Measurements from ENCODE around the gene DLG1.

Gene DLG1

DNA sequence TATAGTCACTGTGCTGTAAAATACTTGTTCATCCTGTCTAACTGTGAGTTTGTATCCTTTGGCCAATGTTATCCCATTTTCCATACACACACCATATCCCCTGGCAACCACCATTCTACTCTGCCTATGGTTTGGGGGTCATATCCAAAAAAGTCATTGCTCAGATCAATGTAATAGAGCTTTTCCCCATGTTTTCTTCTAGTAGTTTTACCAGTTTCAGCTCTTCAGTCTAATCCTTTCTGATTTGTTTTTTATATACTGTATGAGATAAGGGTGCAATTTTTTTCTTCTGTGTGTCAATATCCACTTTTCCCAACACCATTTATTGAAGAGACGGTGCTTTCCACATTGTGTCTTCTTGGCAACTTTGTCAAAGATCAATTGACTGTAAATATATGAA is 14.0 kb upstream of the DLG1 start:
- no peak for DNase-seq

DNA sequence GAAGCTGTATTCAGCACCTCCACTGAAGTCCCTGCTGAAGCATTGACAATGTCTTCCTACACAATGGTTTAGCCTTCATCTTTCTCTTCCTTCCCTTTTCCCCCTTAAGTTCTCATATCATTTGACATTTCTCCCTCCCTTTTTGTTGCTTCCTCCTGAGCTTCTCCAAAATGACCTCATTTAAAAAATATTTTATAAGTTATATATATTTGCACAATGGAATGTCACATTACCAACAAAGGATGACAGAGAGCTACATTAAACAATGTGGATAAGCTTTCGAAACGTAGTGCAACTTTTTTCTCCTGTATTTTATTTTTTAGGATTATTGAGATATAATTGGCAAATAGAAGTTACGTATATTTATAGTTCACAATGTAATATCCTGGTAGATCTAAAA is 13.2 kb upstream of the DLG1 start:
- DNase-seq: no peak

DNA sequence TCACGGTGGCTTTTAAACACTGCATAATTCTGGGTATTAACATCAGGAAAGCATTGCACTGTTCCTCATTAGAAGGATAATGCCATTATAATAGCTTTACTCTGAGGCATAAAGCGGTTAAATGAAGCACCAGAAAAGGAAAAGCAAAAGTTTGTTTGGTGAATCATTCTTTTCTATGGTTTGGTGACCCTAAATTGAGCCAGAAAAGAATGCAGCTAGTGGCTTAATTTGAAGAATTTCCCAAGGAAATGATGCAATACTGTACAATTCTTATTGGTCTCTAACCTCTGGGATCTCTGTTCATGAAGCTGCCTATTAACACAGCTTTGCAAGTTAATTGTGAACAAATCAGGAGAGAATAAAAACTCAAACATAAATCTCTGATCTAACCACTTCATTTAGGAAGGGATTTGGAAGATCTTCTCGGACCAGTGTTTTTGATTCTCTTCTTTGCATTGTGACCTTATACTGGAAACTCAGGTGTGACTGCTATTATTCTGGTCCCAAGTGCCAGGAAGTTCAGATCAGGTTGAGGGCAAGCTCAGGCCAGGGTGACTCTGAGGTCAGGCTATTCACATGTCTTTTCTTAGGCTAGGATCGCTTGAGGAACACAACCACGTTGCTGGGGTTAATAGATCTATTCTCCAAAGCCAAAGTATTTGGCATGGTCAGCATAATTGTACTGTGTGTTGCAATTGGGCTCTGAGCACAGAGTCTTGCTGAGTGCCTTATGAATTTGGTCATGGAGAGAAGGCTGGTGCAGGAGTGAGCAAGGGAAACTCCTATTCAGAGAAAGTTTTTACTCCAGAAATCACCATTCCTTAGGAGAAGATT is 11.3 kb upstream of the DLG1 start:
- no peak for DNase-seq

DNA sequence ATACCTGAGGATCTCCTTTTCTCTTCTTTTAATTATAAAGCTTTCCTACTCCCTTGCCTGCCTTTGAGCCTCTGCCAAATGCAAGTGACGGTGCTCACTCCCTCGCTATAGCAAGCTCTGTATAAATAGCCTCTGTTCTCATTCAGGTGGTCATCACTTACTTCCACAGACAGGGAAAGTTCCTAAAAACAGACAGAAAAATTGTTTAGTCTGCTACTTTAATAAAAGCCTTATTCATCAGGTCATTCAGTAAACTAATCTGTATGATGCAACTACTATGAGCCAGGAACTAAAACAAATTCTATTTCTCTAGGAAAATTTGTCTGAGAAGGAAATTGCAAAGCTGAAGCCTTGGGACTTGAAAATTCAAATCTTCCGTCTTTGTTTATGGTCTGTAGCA is 10.2 kb upstream of the DLG1 start:
- DNase-seq: no peak

DNA sequence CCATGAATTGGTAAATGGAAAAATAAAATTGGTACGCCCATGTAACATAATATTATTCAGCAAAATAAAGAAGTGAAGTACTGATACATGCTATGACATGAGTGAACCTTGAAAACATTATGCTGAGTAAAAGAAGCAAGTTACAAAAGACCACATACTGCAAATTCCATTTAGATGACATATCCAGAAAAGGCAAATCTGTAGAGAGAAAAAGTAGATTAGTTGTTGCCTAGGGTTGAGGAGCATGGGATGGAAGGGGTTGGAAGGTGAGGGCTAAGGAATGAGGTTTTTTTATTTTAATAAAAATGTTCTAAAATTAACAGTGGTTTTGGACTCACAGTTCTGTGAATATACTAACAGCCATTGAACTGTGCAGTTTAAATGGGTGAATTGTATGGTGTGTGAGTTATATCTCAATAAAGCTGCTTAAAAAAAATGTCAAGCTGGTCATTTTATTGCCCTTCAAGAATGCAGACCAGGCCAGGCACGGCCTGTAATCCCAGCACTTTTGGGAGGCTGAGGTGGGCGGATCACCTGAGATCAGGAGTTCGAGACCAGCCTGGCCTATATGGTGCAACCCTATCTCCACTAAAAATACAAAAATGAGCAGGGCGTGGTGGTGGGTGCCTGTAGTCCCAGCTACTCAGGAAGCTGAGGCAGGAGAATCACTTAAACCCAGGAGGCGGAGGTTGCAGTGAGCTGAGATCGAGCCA is 8.1 kb upstream of the DLG1 start:
- no peak for DNase-seq

DNA sequence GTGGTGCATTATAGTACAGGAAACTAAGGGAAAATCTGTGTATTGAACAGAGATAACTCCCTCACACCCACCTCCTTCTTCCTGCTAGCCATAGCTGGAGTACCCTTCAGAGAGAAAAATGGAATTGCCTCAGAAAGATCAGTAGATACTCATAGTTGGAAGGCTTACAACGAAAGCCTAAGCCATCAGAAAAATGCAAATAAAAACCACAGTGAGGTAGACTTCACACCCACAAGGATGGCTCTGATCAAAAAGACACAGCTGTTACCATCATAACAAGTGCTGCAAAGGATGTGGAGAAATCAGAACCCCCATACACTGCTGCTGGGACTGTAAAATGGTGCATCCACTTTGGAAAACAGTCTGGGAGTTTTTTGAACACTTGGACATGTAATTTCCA is 7.4 kb upstream of the DLG1 start:
- DNase-seq: peak; percentile 35

DNA sequence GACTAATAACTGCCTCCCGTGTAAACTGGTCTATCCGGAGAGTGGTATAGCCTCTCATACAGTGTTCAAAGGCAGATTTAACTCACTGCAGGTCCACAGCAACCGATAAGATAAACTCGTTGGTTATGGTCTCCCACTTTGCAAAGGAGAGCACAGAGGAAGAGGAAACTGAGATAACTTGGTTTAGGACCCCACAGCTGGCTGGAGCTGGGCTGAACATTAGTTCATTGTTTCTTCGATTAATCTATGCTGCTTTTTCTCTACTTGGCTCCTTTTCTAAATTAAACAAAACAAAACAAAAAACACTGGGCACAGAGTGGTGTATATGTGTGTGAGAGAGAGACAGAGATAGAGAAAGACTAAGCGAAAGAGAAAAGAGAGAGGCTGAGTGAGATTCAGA is 5.0 kb upstream of the DLG1 start:
- no peak for DNase-seq

DNA sequence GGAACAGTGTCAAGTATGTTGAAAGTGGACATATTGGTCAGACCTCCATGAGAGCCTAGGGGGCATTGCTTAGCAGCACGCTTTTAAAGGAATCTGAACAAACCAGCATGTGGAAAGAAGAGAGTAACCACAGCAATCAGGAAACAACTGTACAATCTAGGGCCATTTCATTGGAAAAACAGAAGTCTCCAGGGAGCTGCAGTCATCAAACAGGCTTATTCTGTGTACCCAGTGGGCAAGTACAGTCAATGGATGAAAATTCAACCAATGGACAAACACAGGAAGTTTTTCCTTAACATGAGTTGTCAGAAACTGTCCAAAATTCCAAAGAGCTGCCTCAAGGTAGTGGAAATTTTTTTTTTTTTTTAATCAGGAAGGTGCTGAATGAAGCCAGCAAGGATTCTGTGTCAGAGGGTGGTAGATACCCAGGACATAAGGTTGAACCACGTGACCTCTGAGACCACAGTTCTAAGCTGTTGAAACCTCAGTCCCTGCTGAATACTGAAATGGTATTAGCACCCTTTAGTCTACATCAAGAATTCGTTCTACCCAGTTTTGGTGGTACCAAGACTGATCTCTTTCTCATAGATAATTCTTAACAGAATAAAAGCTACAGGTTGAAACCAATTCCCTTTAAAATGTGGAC is 4.4 kb upstream of the DLG1 start:
- DNase-seq: peak; percentile 12

DNA sequence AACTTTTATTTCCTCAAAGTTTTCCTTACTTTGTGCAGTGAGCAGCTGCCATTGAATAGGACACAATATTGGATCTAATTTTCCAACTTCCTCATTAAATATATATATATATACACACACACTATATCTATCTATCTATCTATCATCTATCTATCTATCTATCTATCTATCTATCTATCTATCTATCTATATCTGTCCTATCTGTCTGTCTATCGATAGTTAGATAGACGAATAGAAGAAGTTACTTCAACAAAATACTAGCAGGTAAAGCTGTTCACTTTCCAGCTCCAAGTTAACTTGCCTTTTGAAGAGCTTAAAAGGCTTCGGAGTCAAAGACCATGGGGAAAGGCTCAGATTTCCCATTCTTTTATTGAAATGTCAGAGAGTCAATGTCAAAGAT is 3.6 kb upstream of the DLG1 start:
- no peak for DNase-seq

DNA sequence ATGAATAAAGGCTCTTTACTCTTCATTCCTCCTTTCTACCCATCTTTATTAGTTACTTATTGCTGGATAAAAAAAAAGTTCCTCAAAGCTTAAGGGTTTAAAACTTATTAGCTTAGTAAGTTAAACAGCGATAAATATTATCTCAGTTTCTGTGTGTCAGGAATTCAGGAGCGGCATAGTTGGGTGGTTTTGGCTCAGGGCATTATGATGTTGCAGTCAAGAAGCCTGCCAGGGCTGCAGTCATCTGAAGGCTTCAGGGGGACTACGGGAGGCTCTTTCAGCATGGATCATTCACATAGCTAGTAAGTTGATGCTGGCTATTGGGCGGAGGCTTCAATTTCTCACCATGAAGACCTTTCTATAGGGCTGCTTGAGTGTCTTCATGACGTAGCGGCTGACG is 1.9 kb upstream of the DLG1 start:
- no peak for DNase-seq

DNA sequence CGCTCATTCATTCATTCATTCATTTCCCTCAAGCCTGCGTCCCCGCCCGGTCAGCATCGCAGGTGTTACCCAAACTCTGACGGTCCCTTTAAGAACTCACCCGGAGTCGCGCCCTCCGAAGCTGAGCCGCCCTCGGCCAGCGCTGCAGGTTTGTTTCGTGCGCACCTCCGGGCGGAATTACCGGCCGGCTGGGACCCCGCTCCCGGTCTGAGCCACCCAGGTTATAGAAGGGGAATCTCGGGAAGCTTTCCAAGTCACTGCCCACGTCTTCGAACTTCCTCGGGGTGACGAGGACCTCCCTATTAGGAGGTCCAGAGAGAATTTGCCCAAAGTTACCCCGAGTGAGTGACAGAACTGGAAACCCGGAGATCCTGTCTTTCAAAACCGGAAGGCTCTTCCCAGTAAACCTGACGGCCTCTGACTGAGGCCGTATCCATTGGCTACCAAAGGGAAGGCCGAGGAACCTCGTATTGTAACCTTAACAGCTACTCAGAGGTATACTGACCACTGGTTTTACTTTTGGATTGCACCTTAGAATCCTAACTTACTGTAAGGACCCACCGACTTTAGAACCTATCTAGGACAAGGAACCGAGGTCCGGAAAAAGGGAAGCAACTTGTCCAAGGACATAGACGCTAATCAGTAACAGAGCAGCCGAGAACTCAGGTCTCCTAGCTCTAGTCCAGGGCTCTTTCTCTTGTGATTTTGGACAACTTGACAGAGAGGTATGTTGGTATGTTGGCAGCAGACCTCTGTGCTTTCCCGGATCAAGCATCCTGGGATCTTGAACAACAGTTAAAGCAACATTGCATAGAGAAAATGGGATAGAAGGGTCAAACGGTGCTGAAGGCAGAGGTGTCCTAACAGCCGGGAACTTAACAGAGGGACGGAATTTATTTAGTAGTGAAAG is 788 bp upstream of the DLG1 start:
- no peak for DNase-seq

DNA sequence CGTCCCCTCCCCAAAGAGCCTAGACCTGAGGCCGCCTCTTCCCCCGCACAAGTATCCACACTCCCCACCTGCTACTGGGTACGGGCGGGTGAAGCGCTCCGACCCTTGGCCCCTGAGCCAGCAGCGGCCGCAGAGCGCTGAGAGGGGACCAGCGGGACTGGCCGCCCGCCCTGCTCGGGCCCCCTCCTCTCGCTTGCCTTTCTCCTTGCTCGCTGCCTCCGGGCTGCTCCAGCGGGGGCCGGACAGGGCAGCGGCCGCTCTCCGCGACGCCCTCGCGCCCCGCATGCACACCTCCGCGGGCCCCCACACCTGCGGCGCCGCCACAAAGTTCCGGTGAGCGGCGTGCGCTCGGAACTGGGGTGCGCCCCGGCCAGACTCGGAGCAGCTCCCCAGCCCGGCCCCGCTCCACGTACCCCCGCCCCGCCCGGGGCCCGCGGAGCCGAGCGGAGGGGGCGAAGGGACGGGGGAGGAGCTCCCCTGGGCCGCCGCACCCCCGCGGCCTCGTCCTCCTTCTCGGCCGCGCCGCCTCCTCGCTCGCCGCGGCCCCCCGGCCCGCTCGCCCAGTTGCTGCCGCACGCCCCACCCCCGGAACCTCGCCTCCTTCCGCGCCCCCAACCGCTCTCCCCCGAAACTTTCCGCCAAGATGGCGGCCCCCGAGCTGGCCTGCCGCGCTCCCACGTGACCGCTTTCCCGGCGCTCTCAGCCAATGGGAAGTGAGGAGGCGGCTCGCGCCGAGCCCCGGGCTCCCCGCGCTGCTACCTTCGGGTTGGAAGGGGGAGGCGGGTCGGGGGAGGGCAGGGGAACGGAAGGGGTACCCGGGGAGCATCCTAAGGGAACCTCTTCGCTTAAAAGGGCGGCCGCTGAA is 704 bp downstream of the DLG1 start:
- peak; percentile 92 for DNase-seq

DNA sequence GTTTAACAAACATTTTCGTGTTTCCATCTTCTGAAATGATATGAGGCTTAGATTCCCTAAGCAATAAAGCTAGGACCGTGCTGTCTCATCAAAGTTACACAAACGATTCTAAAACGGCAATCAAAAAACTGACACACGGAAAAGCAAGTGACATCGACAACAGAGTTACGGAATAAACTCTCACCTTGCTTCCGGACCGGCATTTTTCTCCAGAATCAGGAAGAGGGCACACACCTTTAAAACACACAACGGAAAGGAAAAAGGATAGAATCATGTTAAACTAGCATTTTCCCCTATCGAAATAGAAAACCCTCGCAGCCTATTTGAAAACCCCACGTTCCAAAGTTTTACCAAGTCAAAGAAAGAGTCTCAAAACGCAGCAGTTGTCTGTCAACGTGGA is 1.4 kb downstream of the DLG1 start:
- DNase-seq: peak; percentile 9

DNA sequence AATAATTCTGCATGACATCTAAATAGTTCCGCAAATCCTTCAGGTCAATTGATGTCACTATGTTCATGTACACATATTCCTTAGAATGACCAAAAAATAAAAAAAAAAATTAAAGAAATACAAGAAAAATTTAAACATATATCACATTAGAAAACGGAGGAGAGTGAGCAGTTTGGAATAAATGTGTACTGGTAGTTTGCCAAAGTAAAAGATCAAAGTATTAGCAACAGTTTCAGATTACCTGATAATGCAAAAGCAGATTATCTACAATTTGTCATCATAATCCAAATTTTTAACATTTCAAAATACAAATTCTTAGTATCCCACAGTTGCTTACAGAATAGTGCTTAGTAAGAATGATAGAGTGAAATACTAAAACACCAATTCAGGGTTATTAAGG is 1.9 kb downstream of the DLG1 start:
- DNase-seq: no peak

DNA sequence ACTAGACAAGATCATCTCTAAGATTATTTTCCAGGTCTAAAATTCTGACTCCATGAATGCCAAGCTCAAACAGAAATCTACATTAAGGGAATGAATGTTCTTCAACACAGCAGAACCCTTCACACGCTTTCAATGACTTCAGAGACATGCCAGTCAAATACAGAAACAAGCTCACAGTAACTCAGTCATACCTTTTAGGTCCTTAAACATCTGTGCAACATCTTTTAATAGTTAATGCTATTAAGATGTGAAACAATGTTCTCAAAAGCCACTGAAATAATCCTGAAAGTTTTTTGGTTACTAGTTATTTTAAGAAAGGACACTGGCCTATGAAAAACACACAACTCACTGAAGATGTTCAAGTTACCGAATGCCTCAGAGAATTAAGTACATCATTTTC is 2.5 kb downstream of the DLG1 start:
- DNase-seq: no peak

DNA sequence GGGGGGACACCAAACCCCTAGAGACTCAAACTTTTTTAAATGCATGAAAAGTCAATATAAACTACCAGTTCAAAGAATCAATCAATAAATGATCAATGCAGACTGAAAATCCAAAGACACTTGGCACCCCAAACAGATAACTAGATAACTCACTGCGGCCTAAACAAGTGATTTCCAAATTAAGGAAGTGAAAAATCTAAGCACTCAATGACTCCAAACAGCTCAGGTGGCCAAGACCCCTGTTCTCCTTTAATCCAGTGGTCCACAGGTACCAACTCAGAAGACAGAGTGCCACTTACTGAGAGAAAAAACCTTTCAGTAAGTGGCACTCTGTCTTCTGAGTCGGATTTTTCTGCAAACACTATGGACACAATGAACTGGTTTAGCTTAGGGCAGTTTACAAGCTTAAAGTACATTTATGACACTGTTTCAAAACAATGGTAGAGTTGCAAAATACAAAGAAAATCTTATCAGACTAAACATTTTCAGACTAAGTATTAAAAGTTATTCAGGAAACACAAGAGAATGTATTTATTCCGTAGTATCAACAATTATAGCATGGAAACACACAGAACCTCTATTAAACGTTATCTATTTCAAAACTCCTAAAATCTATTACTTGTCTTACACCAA is 4.7 kb downstream of the DLG1 start:
- DNase-seq: no peak

DNA sequence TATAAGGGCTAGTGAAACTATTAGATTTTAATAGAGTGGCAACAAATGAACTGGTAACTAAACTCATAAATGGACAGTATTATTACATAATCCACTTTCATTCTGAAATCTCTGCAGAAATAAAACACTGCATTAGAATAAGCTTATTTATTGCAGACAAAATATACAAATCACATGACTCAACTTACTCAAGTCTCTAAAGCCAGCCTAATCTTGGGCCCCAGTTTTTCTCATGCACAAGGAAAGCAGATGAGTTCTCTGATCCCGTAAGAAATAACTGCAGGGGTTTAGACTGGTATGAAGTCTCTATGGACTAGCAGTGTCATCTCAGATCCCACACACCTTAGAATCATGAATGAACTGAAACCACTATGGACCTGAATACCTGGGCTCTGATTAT is 5.8 kb downstream of the DLG1 start:
- no peak for DNase-seq

DNA sequence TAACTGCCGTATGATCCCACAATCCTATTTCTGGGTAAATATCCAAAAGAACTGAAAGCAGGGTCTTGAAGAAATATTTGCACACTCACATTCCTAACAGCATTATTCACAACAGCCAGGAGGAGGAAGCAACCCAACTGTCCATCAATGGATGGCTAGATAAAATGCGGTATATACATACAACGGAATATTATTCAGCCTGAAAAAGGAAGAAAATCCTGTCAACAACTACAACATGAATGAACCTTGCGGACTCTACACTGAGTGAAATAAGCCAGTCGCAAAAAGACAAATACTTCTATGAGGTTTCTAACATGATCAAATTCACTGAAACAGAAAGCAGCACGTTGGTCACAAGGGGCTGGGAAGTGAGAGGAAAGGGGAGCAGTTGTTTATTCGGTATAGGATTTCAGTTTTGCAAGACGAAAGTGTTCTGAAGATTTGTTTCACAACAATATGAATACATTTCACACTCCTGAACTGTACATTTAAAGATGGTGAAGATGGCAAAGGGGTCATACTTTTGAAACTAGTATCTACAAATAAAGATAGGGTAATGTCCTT is 6.2 kb downstream of the DLG1 start:
- no peak for DNase-seq

DNA sequence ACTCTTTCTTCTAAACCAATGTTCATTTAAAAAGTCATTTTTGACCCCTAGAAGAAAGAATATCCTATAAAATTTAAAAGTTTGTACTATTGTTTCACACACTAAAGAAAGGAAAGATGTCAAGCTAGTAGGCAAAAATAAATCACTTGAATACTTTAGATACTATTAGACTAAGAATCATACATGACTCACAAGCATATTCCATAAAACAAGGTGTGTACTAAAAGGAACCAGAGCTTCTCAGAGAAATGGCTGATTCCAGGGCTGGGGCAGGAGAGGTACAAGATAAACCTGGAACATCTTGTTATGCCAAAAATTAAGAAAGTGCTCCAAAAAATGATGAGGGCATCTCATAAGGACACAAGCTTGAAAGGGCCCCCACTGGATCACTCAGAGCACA is 8.7 kb downstream of the DLG1 start:
- DNase-seq: no peak

DNA sequence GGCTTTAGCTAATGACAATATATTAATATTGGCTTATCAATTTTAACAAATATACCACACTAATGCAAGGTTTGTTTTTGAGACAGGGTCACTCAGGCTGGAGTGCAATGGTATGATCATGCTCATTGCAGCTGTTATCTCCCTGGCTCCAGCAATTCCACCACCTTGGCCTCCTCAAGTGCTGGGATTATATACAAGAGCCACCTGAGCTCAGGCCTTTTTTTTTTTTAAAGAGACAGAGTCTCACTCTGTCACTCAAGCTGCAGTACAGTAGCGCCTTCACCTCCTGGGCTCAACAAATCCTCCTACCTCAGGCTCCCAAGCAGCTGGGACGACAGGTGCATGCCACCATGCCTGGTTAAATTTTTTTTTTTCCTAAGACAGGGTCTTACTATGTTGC is 11.7 kb downstream of the DLG1 start:
- no peak for DNase-seq

DNA sequence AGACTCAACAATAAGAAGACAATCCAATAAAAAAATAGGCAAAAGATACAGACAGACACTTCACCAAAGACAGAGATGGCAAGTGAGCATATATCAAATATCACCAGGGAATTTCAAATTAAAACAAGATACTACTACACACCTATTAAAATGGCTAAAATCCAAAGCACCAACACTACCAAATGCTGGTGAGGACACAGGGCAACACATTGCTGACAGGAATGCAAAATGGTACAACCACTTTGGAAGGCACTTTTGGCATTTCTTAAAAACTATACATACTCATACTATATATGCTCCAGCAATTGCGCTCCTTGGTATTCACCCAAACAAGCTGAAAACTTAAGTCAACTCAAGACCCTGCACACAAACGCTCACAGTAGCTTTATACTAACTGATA is 12.9 kb downstream of the DLG1 start:
- DNase-seq: no peak
